Lung (tissue), 12 donors: Measurements from ENCODE around the gene DLG1. TPM values are rescaled to one million over a fixed set of nuclear protein-coding genes. Genes with fewer than 3 reads are reported as not detected.

Source experiments
- ATAC-seq: fragments of 200-7000 bp; cut with Tn5 transposase; one replicate; pipeline ENCODE4 v1.9.1; 2020; ENCODE audit warnings: moderate number of reproducible peaks; ENCODE audit not compliant: insufficient read depth, low FRiP score
- DNase-seq, 3 donors: peaks; one replicate each; pipeline ENCODE4 v3.0.0-alpha.2; 2013 to 2017
- H3K27ac ChIP-seq, 2 donors: one replicate each; pipeline ENCODE4 v1.5.1; 2013; ENCODE audit warnings: mild to moderate bottlenecking in 2 of 2, moderate library complexity in 2 of 2, control low read depth in 1 of 2, inconsistent platforms in 1 of 2, low read depth in 1 of 2, low read length in 1 of 2
- H3K27me3 ChIP-seq, 3 donors: one replicate each; pipeline ENCODE4 v1.5.1; 2013; ENCODE audit warnings: low read length in 2 of 3; ENCODE audit not compliant: control insufficient read depth in 3 of 3, insufficient read depth in 3 of 3
- H3K36me3 ChIP-seq, 4 donors: one replicate each; pipeline ENCODE4 v1.5.1; 2013; ENCODE audit warnings: low read length in 4 of 4, mild to moderate bottlenecking in 1 of 4, moderate library complexity in 1 of 4; ENCODE audit not compliant: control insufficient read depth in 4 of 4, insufficient read depth in 4 of 4
- H3K4me1 ChIP-seq, 5 donors: one replicate each; pipeline ENCODE4 v1.5.1; 2013; ENCODE audit warnings: low read length in 5 of 5, mild to moderate bottlenecking in 2 of 5, moderate library complexity in 1 of 5; ENCODE audit not compliant: control insufficient read depth in 5 of 5, insufficient read depth in 5 of 5
- H3K4me3 ChIP-seq: one replicate; pipeline ENCODE4 v1.5.1; 2013; ENCODE audit warnings: mild to moderate bottlenecking, control low read depth, moderate library complexity
- H3K9ac ChIP-seq, 2 donors: one replicate each; pipeline ENCODE4 v1.5.1; 2013; ENCODE audit warnings: low read length in 2 of 2, control low read depth in 1 of 2; ENCODE audit not compliant: insufficient read depth in 1 of 2
- H3K9me3 ChIP-seq, 4 donors: one replicate each; pipeline ENCODE4 v1.5.1; 2013; ENCODE audit warnings: low read length in 3 of 4, mild to moderate bottlenecking in 1 of 4, moderate library complexity in 1 of 4; ENCODE audit not compliant: control insufficient read depth in 4 of 4, insufficient read depth in 3 of 4
- CTCF ChIP-seq: IDR thresholded peaks from 2 replicates; pipeline ENCODE4 v1.5.1; 2012; ENCODE audit warnings: mild to moderate bottlenecking; ENCODE audit errors: control extremely low read depth, extremely low read depth
- WGBS, 2 donors: extraction: QIAGEN DNeasy Blood & Tissue Kit; methylation state at CpG; one replicate each; pipeline ENCODE4 v1.1.7; 2013; 5-methylcytosine and 5-hydroxymethylcytosine counted together
- polyA plus RNA-seq, 2 donors: library from polyadenylated mRNA; stranded (reverse); fragments of 200-250 nt; gene quantifications; one replicate each; pipeline ENCODE4 v1.2.1, GENCODE V29; 2013
- total RNA-seq, 2 donors: library from RNA; depleted of rRNA in 1 of 2; stranded (reverse); fragments of >200 nt in 1 of 2; gene quantifications; one replicate each; pipeline ENCODE4 v1.2.1, GENCODE V29; 2014 to 2021
- donor health status: control.
- donor health status: control.
- donor health status: Bipolar disorder and iron deficiency.
- donor health status: healthy.
- donor health status: DM: yes; HTN: yes; CAD: no.

Gene DLG1
- total and polyA plus RNA-seq, 4 donors, result 16.0 to 114 (median 45.7) TPM

GRCh38 chr3:197181741-197182140, 116.7 kb downstream of the DLG1 start:
- Histone ChIP-seq H3K4me3 (no peak overlapping the region), H3K36me3 (peaks cover 1 to 3% (median 3%) of the 10 kb centered on the region in 4 donors), H3K4me1 (peaks cover 0 to 10% (median 4%) of the 10 kb centered on the region in 5 donors), H3K27me3 (no peaks in the 10 kb centered on the region), H3K9me3 (no peaks in the 10 kb centered on the region), H3K27ac (no peak overlapping the region), H3K9ac (peak overlapping the region in 1 of 2 donors; percentile 50)
- 24 to 54% methylated on average over 6 of the region's 6 CpGs for WGBS, 2 donors
- ATAC-seq (no peak), DNase-seq (peak; percentile 75 to 92 (median 84))
- TF ChIP-seq CTCF, result no peak

GRCh38 chr3:197178998-197179397, 119.4 kb downstream of the DLG1 start:
- no peak for TF ChIP-seq CTCF
- Histone ChIP-seq H3K4me1 (peaks cover 0 to 13% (median 4%) of the 10 kb centered on the region in 5 donors), H3K27me3 (no peaks in the 10 kb centered on the region), H3K9me3 (no peaks in the 10 kb centered on the region), H3K27ac (no peak overlapping the region), H3K36me3 (peaks cover 0 to 3% (median 3%) of the 10 kb centered on the region in 4 donors), H3K9ac (no peak overlapping the region), H3K4me3 (no peak overlapping the region)
- WGBS, 2 donors, result 93 to 98% methylated on average over 5 of the region's 5 CpGs
- DNase-seq (no peak), ATAC-seq (no peak)

GRCh38 chr3:197175503-197175902, 122.9 kb downstream of the DLG1 start:
- H3K9ac ChIP-seq, result no peak overlapping the region
- no peak for DNase-seq
- TF ChIP-seq CTCF, result no peak
- peaks cover 0 to 7% (median 3%) of the 10 kb centered on the region in 5 donors for H3K4me1 ChIP-seq
- H3K9me3 ChIP-seq, result no peaks in the 10 kb centered on the region
- H3K4me3 ChIP-seq, result no peak overlapping the region
- no peaks in the 10 kb centered on the region for H3K27me3 ChIP-seq
- WGBS, 2 donors, result 51 to 70% methylated on average over 3 of the region's 3 CpGs
- H3K27ac ChIP-seq, result no peak overlapping the region
- ATAC-seq, result no peak
- H3K36me3 ChIP-seq, result peaks cover 0 to 3% (median 3%) of the 10 kb centered on the region in 4 donors

GRCh38 chr3:197174927-197175326, 123.5 kb downstream of the DLG1 start:
- DNase-seq (no peak), ATAC-seq (no peak)
- Histone ChIP-seq H3K27me3 (no peaks in the 10 kb centered on the region), H3K4me1 (peaks cover 0 to 7% (median 3%) of the 10 kb centered on the region in 5 donors), H3K4me3 (no peak overlapping the region), H3K9ac (no peak overlapping the region), H3K27ac (no peak overlapping the region), H3K9me3 (no peaks in the 10 kb centered on the region), H3K36me3 (peaks cover 0 to 3% (median 3%) of the 10 kb centered on the region in 4 donors)
- no peak for TF ChIP-seq CTCF
- WGBS, 2 donors, result 71% methylated on average over 3 of the region's 3 CpGs
